CD4-positive, alpha-beta memory T cell (primary cell): ENCODE results near the gene CDCA5. TPM values are rescaled to one million over a fixed set of nuclear protein-coding genes. Genes with fewer than 3 reads are reported as not detected.

Experiments
- CTCF ChIA-PET: fragments of 350-600 bp; sonication (Branson Sonifier 250); formaldehyde crosslinking; loops from one replicate; lab custom pipeline; 2021; ENCODE audit warnings: inconsistent platforms; ENCODE audit not compliant: partially characterized antibody; lab: Charles Lee
- POLR2A ChIA-PET: fragments of 350-600 bp; sonication (Branson Sonifier 250); formaldehyde crosslinking; loops from one replicate; lab custom pipeline; 2021; ENCODE audit not compliant: partially characterized antibody; lab: Charles Lee
- DNase-seq, 5 donors: peaks; one replicate each; pipeline versions ENCODE4 v3.0.0 to v3.0.0-alpha.2; 2020 to 2022; ENCODE audit warnings: mixed read lengths in 1 of 5
- H3K27ac ChIP-seq: one replicate; pipeline ENCODE4 v1.7.0; 2013; ENCODE audit warnings: low read depth, low read length
- H3K27me3 ChIP-seq: 2 replicates; pipeline ENCODE4 v1.7.0; 2013; ENCODE audit warnings: mild to moderate bottlenecking, low read length, moderate library complexity; ENCODE audit not compliant: insufficient read depth
- H3K36me3 ChIP-seq: 2 replicates; pipeline ENCODE4 v1.7.0; 2013; ENCODE audit warnings: mild to moderate bottlenecking, low read length, moderate library complexity; ENCODE audit not compliant: insufficient read depth
- H3K4me1 ChIP-seq: 2 replicates; pipeline ENCODE4 v1.7.0; 2013; ENCODE audit warnings: mild to moderate bottlenecking, low read length, moderate library complexity; ENCODE audit not compliant: insufficient read depth
- H3K4me3 ChIP-seq, 2 donors: one replicate each; pipeline ENCODE4 v1.7.0; 2013; ENCODE audit warnings: low read length in 2 of 2, mild to moderate bottlenecking in 1 of 2
- H3K9me3 ChIP-seq, 2 donors: one replicate each; pipeline ENCODE4 v1.7.0; 2013; ENCODE audit warnings: low read length in 2 of 2, control low read depth in 1 of 2; ENCODE audit not compliant: control insufficient read depth in 1 of 2
- H3K27ac Mint-ChIP-seq, 7 donors: one replicate each; pipeline ENCODE4 v1.8.0; 2020 to 2021; ENCODE audit warnings: mixed read lengths in 7 of 7, mild to moderate bottlenecking in 6 of 7, inconsistent platforms in 3 of 7, moderate library complexity in 3 of 7
- H3K27me3 Mint-ChIP-seq, 2 donors: one replicate each; pipeline ENCODE4 v1.8.0; 2020 to 2021; ENCODE audit warnings: mixed read lengths in 2 of 2
- H3K36me3 Mint-ChIP-seq, 2 donors: one replicate each; pipeline ENCODE4 v1.8.0; 2020 to 2021; ENCODE audit warnings: mixed read lengths in 2 of 2, inconsistent platforms in 1 of 2, mild to moderate bottlenecking in 1 of 2
- H3K4me1 Mint-ChIP-seq, 4 donors: one replicate each; pipeline ENCODE4 v1.8.0; 2020 to 2021; ENCODE audit warnings: mixed read lengths in 4 of 4, mild to moderate bottlenecking in 1 of 4
- H3K4me3 Mint-ChIP-seq, 8 donors: one replicate each; pipeline ENCODE4 v1.8.0; 2020 to 2021; ENCODE audit warnings: mixed read lengths in 8 of 8, mild to moderate bottlenecking in 7 of 8, moderate library complexity in 6 of 8, inconsistent platforms in 3 of 8
- H3K9me3 Mint-ChIP-seq, 8 donors: one replicate each; pipeline ENCODE4 v1.8.0; 2020 to 2021; ENCODE audit warnings: mixed read lengths in 8 of 8, mild to moderate bottlenecking in 5 of 8, inconsistent platforms in 3 of 8, moderate library complexity in 1 of 8
- intact Hi-C: fragments of 100-400 bp; cut with micrococcal nuclease; formaldehyde crosslinking; loops from one replicate; pipeline ENCODE4 v1.15.1; 2023
- polyA plus RNA-seq, 2 donors: library from polyadenylated mRNA; unstranded; fragments of 300-500 nt; fragmentation: Illumina TruSeq; gene quantifications; one replicate each; pipeline ENCODE4 v1.2.3, GENCODE V29; 2021
- total RNA-seq, 2 experiments: library from RNA; stranded (reverse); gene quantifications; one replicate each; pipeline ENCODE4 v1.2.3, GENCODE V29; 2021

CDCA5 gene
- total and polyA plus RNA-seq, 4 experiments from 2014 or later = 0.41 to 0.64 (median 0.41) TPM; not detected in 1

GRCh38 chr11:65107751-65108468, 24.1 kb upstream of the CDCA5 start:
- H3K4me1 ChIP-seq = peaks cover 20% of the 10 kb centered on the region
- peaks cover 16% of the 10 kb centered on the region for H3K36me3 ChIP-seq
- Mint-ChIP-seq H3K36me3 (peaks cover 20 to 40% of the 10 kb centered on the region in 2 donors), H3K9me3 (no peaks in the 10 kb centered on the region), H3K27ac (no peak overlapping the region), H3K4me1 (peaks cover 13 to 35% (median 28%) of the 10 kb centered on the region in 4 donors), H3K27me3 (no peaks in the 10 kb centered on the region), H3K4me3 (no peak overlapping the region)
- intact Hi-C loops = no loop called here
- POLR2A ChIA-PET = interaction anchor here (1.8 to 15.5 kb wide), 3 partner anchors 9 to 13 kb away, joined by 7 to 320 read pairs (median 12); partner anchors contain the start of genes FAU, MRPL49, VPS51 and ZNHIT2
- CTCF ChIA-PET = interaction anchor here (4.8 to 6.8 kb wide), 3 partner anchors 10 to 73 kb away, joined by 33 to 70 read pairs (median 55); partner anchors contain the start of genes CAPN1, FAU, MRPL49 and VPS51
- no peaks in the 10 kb centered on the region for H3K27me3 ChIP-seq
- no peak overlapping the region for H3K27ac ChIP-seq
- no peak overlapping the region for H3K4me3 ChIP-seq
- DNase-seq = no peak
- no peaks in the 10 kb centered on the region for H3K9me3 ChIP-seq

DNA sequence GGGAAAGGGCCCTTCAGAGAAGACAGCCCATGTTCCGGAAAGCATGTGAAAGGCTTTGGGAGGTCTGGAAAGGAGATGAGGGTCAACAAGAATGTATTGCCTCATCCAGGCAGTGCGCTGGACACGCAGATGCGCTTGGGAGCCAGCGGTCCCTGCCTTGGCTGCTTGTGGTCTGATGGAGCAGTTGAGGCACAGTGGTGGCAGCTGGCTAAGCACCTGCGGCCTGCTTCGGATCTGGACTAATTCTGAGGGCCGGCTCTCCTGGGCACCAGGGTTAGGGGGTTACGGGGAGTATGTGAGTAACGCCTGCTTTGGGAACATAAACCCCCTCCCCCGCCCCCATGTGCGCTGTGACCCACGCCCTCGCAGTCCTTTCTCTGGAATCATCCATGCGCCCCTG, 23.2 kb upstream of the CDCA5 start:
- Histone ChIP-seq H3K27me3 (no peaks in the 10 kb centered on the region), H3K4me3 (no peak overlapping the region), H3K9me3 (no peaks in the 10 kb centered on the region), H3K4me1 (peaks cover 17% of the 10 kb centered on the region), H3K36me3 (peaks cover 16% of the 10 kb centered on the region), H3K27ac (no peak overlapping the region)
- CTCF ChIA-PET = no interaction called here
- H3K27me3 Mint-ChIP-seq = no peaks in the 10 kb centered on the region
- H3K27ac Mint-ChIP-seq = peak overlapping the region in 1 of 7 donors; percentile 32
- POLR2A ChIA-PET = interaction anchor here (2.0 to 15.5 kb wide), 2 partner anchors 10 to 14 kb away, joined by 7 to 320 read pairs; partner anchors contain the start of genes FAU, MRPL49 and VPS51
- no peak for DNase-seq
- H3K4me3 Mint-ChIP-seq = no peak overlapping the region
- peaks cover 13 to 32% (median 26%) of the 10 kb centered on the region in 4 donors for H3K4me1 Mint-ChIP-seq
- intact Hi-C loops = no loop called here
- peaks cover 20 to 43% of the 10 kb centered on the region in 2 donors for H3K36me3 Mint-ChIP-seq
- no peaks in the 10 kb centered on the region for H3K9me3 Mint-ChIP-seq

DNA sequence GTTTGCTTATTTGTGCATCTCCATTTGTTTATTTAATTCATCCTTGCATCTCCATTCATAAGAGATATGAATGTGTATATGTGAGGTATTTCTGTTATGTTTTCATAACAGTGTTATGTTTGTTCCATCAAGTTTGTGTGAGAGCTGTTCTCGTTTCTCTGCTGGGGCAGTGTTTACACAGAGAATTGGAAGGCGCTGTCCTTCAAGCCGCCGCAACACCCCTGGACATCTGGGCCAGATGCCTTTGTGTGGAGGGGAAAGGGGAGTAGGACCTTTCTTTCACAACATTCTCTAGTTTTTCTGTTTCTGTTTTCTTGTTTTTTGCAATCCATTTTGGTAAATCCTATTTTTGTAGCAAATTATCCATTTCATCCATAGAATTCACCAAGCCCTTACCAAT, 20.8 kb upstream of the CDCA5 start:
- Histone ChIP-seq H3K4me3 (no peak overlapping the region), H3K4me1 (no peaks in the 10 kb centered on the region), H3K36me3 (peaks cover 11% of the 10 kb centered on the region), H3K27ac (no peak overlapping the region), H3K27me3 (no peaks in the 10 kb centered on the region), H3K9me3 (no peaks in the 10 kb centered on the region)
- H3K27me3 Mint-ChIP-seq = no peaks in the 10 kb centered on the region
- intact Hi-C loops = no loop called here
- H3K4me3 Mint-ChIP-seq = no peak overlapping the region
- peaks cover 16 to 39% of the 10 kb centered on the region in 2 donors for H3K36me3 Mint-ChIP-seq
- peak overlapping the region in 2 of 7 donors; percentile 20 to 41 for H3K27ac Mint-ChIP-seq
- H3K4me1 Mint-ChIP-seq = peaks cover 5 to 13% (median 10%) of the 10 kb centered on the region in 4 donors
- no peaks in the 10 kb centered on the region for H3K9me3 Mint-ChIP-seq
- POLR2A ChIA-PET = interaction anchor here (17.5 kb wide), 1 partner anchor 10 kb away, joined by 320 read pairs; the partner anchor contains the start of genes FAU, MRPL49, TM7SF2 and ZNHIT2
- DNase-seq = no peak
- CTCF ChIA-PET = interaction anchor here (0.6 to 0.7 kb wide), 2 partner anchors 8 to 53 kb away, joined by 3 read pairs; no protein-coding TSS in a partner anchor

- H3K4me3 Mint-ChIP-seq = no peak overlapping the region
These were observed 19.6 kb upstream of the CDCA5 start for GRCh38 chr11:65103476-65103875.

DNA sequence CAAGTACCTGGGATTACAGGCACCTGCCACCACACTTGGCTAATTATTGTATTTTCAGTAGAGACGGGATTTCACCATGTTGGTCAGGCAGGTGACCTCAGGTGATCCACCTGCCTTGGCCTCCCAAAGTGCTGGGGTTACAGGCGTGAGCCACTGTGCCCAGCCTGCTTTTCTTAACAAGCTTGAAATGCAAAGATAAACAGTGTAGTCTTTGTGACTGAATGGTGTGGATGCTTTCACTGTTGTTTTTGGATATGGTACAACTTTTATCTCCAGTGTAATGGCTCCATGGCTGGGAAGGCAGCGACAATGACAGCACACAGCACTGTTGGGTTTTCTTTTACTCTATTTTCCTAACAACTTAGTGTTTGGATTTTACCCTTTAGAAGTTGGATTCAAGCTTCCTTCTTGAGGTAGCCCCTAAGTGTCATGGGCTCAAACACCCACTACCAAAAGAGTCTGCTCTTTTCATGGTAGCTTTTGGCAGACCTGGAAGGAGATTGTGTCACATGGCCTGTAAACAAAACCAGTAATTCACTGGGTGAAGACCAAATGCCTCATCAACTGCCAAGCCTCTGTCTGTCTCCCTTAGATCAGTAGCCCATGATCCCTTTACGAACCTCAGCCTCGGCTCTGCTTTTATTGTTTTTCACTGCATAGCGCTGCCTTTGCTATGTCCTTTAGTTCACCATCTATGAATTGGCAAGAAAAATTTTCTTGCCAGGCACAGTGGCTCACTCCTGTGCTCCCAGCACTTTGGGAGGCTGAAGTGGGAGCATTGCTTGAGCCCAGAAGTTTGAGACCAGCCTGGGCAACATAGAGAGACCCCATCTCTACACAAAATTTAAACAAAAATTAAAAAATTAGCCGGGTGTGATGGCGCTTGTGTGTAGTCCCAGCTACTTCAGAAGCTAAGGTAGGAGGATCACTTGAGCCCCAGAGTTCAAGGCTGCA, 18.6 kb upstream of the CDCA5 start:
- no peaks in the 10 kb centered on the region for H3K27me3 Mint-ChIP-seq
- Histone ChIP-seq H3K27ac (no peak overlapping the region), H3K36me3 (no peaks in the 10 kb centered on the region), H3K4me1 (peaks cover 5% of the 10 kb centered on the region), H3K4me3 (no peak overlapping the region), H3K9me3 (no peaks in the 10 kb centered on the region), H3K27me3 (no peaks in the 10 kb centered on the region)
- ChIA-PET CTCF (interaction anchor here (1.0 to 2.3 kb wide), 5 partner anchors 8 to 213 kb away, joined by 3 to 5 read pairs (median 4); partner anchors contain the start of genes ARL2, CDC42EP2, TM7SF2 and ZNHIT2), POLR2A (interaction anchor here (0.7 to 17.5 kb wide), 3 partner anchors 13 to 88 kb away, joined by 3 to 320 read pairs (median 4); partner anchors contain the start of genes ARL2, FAU, MRPL49 and TM7SF2)
- H3K9me3 Mint-ChIP-seq = no peaks in the 10 kb centered on the region
- intact Hi-C loops = no loop called here
- peaks cover 22 to 49% of the 10 kb centered on the region in 2 donors for H3K36me3 Mint-ChIP-seq
- no peak for DNase-seq
- H3K27ac Mint-ChIP-seq = peak overlapping the region in 1 of 7 donors; percentile 19
- no peak overlapping the region for H3K4me3 Mint-ChIP-seq
- peaks cover 11 to 22% (median 17%) of the 10 kb centered on the region in 4 donors for H3K4me1 Mint-ChIP-seq

More at GRCh38 chr11:65103476-65103875, 19.6 kb upstream of the CDCA5 start:
- H3K4me3 ChIP-seq = no peak overlapping the region
- Mint-ChIP-seq H3K4me1 (peaks cover 9 to 17% (median 13%) of the 10 kb centered on the region in 4 donors), H3K27ac (peak overlapping the region in 2 of 7 donors; percentile 17 to 23), H3K27me3 (no peaks in the 10 kb centered on the region), H3K36me3 (peaks cover 19 to 46% of the 10 kb centered on the region in 2 donors), H3K9me3 (no peaks in the 10 kb centered on the region)
- DNase-seq = no peak
- H3K27me3 ChIP-seq = no peaks in the 10 kb centered on the region
- H3K4me1 ChIP-seq = no peaks in the 10 kb centered on the region
- intact Hi-C loops = no loop called here
- CTCF ChIA-PET = interaction anchor here (1.0 to 2.3 kb wide), 4 partner anchors 8 to 211 kb away, joined by 3 to 5 read pairs (median 4); partner anchors contain the start of genes ARL2, CDC42EP2, TM7SF2 and ZNHIT2
- H3K9me3 ChIP-seq = no peaks in the 10 kb centered on the region
- no peaks in the 10 kb centered on the region for H3K36me3 ChIP-seq
- POLR2A ChIA-PET = interaction anchor here (1.3 to 17.5 kb wide), 2 partner anchors 12 to 89 kb away, joined by 4 to 320 read pairs; partner anchors contain the start of genes ARL2, FAU, MRPL49 and TM7SF2
- H3K27ac ChIP-seq = no peak overlapping the region

GRCh38 chr11:65100674-65101350, 17.0 kb upstream of the CDCA5 start:
- Mint-ChIP-seq H3K27ac (peak overlapping the region in 1 of 7 donors; percentile 57), H3K4me1 (peaks cover 12 to 30% (median 21%) of the 10 kb centered on the region in 4 donors), H3K4me3 (no peak overlapping the region), H3K36me3 (peaks cover 14 to 42% of the 10 kb centered on the region in 2 donors), H3K27me3 (no peaks in the 10 kb centered on the region), H3K9me3 (no peaks in the 10 kb centered on the region)
- no peaks in the 10 kb centered on the region for H3K36me3 ChIP-seq
- no peaks in the 10 kb centered on the region for H3K9me3 ChIP-seq
- peaks cover 15% of the 10 kb centered on the region for H3K4me1 ChIP-seq
- H3K27me3 ChIP-seq = no peaks in the 10 kb centered on the region
- no peak for DNase-seq
- no peak overlapping the region for H3K27ac ChIP-seq
- intact Hi-C loops = no loop called here
- H3K4me3 ChIP-seq = no peak overlapping the region
- ChIA-PET POLR2A (interaction anchor here (2.8 to 17.5 kb wide), 2 partner anchors 14 to 18 kb away, joined by 9 to 320 read pairs; partner anchors contain the start of genes CDCA5, FAU, MRPL49 and TM7SF2), CTCF (interaction anchor here (1.0 to 5.4 kb wide), 5 partner anchors 10 to 86 kb away, joined by 3 to 70 read pairs (median 5); partner anchors contain the start of genes ARL2, TM7SF2 and ZNHIT2)
